ENCODE results near the gene CTRB1. TPM values are rescaled to one million over a fixed set of nuclear protein-coding genes. Genes with fewer than 3 reads are reported as not detected.

CTRB1 gene
- polyA plus RNA-seq, 1 experiment = not detected

DNA sequence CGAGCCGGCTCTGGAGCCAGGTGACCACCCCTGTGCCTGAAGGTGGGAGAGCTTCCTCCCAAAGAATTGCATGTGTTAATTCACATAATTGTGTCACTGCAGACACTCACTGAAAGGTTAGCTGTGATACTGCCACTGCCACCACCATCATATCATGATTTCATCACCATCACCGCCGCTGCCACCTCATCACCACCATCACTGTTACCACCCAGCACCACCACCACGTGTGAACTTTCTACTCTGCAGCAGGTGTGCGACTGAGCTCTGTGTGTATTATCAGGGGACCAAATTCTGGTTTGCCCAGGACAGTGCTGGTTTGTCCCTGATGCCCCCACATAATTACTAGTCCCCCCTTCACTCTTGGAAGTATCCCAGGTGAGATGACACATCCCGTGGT, 17.4 kb downstream of the CTRB1 start:
- ChIA-PET POLR2A (no interaction called here), CTCF (interaction anchor here (0.8 kb wide), 1 partner anchor 69 kb away, joined by 3 read pairs; no protein-coding TSS in a partner anchor)
- no peak overlapping the region for H3K4me3 ChIP-seq (ENCODE audit: low read depth, low read length)
- no peak for DNase-seq (ENCODE audit: low read depth)
- TF ChIP-seq, protein P1, sequence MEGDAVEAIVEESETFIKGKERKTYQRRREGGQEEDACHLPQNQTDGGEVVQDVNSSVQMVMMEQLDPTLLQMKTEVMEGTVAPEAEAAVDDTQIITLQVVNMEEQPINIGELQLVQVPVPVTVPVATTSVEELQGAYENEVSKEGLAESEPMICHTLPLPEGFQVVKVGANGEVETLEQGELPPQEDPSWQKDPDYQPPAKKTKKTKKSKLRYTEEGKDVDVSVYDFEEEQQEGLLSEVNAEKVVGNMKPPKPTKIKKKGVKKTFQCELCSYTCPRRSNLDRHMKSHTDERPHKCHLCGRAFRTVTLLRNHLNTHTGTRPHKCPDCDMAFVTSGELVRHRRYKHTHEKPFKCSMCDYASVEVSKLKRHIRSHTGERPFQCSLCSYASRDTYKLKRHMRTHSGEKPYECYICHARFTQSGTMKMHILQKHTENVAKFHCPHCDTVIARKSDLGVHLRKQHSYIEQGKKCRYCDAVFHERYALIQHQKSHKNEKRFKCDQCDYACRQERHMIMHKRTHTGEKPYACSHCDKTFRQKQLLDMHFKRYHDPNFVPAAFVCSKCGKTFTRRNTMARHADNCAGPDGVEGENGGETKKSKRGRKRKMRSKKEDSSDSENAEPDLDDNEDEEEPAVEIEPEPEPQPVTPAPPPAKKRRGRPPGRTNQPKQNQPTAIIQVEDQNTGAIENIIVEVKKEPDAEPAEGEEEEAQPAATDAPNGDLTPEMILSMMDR (IDR thresholded peaks at IDR 0.05; ENCODE audit: insufficient read depth, low read depth, low read length) = no peak
- H3K27me3 ChIP-seq (ENCODE audit: control insufficient read depth, insufficient read depth, low read length) = no peaks in the 10 kb centered on the region
- peaks cover 65% of the 10 kb centered on the region for H3K36me3 ChIP-seq (ENCODE audit: control insufficient read depth, insufficient read depth, low read length)

DNA sequence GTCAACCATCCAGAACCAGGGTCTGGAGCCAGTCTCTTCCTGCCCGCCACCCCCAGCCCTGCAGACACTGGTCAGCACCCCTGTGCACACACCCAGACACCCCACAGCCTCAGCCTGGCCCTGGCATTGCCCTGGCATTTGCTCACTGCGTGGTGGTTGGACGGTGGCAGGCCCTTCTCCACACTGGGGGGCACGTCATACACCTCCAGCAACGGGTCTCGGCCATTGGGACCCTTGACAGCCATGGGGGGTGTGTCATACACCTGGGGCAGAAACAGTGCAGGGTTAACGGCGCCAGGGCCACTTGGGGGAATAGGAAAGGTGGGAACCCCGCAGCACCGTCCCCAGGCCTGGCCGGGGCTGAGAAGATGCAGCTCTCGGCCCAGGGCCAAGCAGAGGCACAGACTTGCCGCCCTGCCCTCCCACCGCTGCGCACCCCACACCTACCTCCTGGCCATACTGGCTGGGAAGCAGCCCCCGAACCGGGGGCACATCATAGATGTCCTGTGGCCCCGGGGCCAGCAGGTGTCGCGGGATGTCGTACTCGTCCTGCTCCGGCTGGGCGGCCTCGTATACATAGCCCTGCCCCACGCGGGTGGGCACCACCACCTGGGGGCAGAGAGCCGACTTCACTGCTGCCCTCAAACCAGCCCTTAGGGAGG, 18.1 kb downstream of the CTRB1 start:
- H3K36me3 ChIP-seq (ENCODE audit: control insufficient read depth, insufficient read depth, low read length) = peaks cover 71% of the 10 kb centered on the region
- ChIA-PET POLR2A (no interaction called here), CTCF (interaction anchor here (0.5 to 1.2 kb wide), 4 partner anchors 16 to 106 kb away, joined by 3 read pairs; no protein-coding TSS in a partner anchor)
- no peaks in the 10 kb centered on the region for H3K27me3 ChIP-seq (ENCODE audit: control insufficient read depth, insufficient read depth, low read length)
- no peak overlapping the region for H3K4me3 ChIP-seq (ENCODE audit: low read depth, low read length)
- DNase-seq (ENCODE audit: low read depth) = no peak
- TF ChIP-seq, protein P1 (IDR thresholded peaks at IDR 0.05; ENCODE audit: insufficient read depth, low read depth, low read length) = no peak

DNA sequence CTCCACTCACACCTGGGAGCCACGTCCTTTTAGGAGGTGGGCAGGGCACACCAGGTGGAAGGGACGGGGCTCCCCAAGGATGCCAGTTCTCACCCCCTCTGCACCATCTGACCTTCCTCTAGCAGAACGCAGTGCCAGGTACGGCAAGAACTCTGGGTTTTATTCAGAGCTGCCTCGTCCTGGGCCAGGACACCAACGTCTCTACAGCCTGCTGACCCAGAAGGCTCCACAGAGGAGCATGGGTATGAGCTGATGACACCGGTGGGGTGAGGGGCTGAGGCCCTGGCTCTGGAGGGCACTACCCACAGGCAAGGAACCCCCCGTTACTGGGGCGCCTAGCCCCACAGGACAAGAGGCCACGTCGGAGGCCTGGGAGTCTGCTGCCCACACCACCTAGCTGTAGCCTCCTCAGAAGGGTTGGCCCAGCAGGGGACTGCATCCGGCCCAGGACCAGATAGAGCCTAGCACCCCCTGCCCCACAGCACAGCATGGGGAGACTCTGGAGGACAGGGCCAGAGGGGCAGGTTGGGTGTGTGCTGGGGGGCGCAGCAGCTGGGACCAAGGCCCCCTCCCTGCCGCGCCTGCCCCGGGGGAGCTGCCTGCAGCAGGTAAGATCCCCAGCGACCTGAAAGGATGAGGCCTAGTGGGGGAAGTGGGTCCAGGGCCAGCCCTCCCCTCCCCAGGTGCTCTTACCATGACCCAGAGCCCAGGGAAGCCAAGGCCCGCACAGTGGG, 18.8 kb downstream of the CTRB1 start:
- ChIA-PET POLR2A (no interaction called here), CTCF (interaction anchor here (0.8 to 1.2 kb wide), 3 partner anchors 15 to 152 kb away, joined by 3 read pairs; no protein-coding TSS in a partner anchor)
- TF ChIP-seq, protein P1 (IDR thresholded peaks at IDR 0.05; ENCODE audit: insufficient read depth, low read depth, low read length) = no peak
- DNase-seq (ENCODE audit: low read depth) = no peak
- no peaks in the 10 kb centered on the region for H3K27me3 ChIP-seq (ENCODE audit: control insufficient read depth, insufficient read depth, low read length)
- H3K36me3 ChIP-seq (ENCODE audit: control insufficient read depth, insufficient read depth, low read length) = peaks cover 76% of the 10 kb centered on the region
- H3K4me3 ChIP-seq (ENCODE audit: low read depth, low read length) = no peak overlapping the region

DNA sequence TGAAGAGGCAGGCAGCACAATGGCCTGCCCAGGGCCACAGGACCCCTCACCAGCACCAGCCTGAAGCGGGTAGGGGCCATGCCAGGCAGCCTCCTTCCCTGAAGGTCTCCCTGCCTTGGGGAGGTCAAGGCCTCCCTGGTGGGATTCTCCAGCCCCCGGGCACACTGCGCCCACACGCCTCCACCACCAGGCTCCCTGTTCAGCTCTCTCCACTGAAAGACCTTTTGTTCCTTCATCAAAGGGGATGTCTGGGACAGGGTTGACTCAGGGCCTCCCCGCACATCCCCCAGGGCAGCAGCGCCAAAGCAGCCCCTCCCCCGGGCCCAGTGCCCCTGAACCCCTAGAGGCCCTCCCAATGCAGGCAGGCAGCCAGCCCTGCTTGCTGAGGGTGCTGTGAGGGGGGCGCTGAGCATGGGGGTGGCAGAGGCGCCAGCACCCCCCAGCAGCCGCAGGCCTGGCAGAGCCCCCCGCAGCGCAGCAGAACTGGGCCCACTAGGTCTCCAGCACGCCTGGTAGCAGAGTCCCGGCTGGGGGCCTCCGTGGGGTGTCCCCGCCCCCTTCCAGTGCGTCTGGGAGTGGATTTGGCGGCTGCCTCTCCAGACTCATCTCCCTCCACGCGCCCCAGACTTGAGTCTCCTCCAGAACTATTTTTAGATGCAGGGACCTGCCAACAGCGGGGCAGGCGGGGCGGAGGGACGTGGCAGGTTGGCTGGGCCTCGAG, 19.5 kb downstream of the CTRB1 start:
- TF ChIP-seq, protein P1 (IDR thresholded peaks at IDR 0.05; ENCODE audit: insufficient read depth, low read depth, low read length) = no peak
- POLR2A ChIA-PET = interaction anchor here (0.6 kb wide), 1 partner anchor 88 kb away, joined by 3 read pairs; no protein-coding TSS in a partner anchor
- Histone ChIP-seq H3K27me3 (ENCODE audit: control insufficient read depth, insufficient read depth, low read length) (no peaks in the 10 kb centered on the region), H3K4me3 (ENCODE audit: low read depth, low read length) (peak overlapping the region; percentile 14; the same call in 1 of the 2 replicates), H3K36me3 (ENCODE audit: control insufficient read depth, insufficient read depth, low read length) (peaks cover 76% of the 10 kb centered on the region)
- CTCF ChIA-PET = interaction anchor here (0.8 to 1.2 kb wide), 5 partner anchors 10 to 151 kb away, joined by 3 to 4 read pairs (median 3); no protein-coding TSS in a partner anchor
- no peak for DNase-seq (ENCODE audit: low read depth)
